Keratinocyte (primary cell): Measurements from ENCODE around the gene PRPF40B.

Experiments
- CTCF ChIP-seq, 3 experiments: IDR thresholded peaks in 1 of 3; conservative IDR thresholded peaks in 1 of 3; optimal IDR thresholded peaks in 1 of 3; 2 replicates in 2 of 3; 3 replicates in 1 of 3; pipeline versions ENCODE3 to v1.5.1; 2011; ENCODE audit warnings: low read length in 3 of 3, mild to moderate bottlenecking in 3 of 3, moderate library complexity in 2 of 3, control low read depth in 1 of 3, inconsistent platforms in 1 of 3; ENCODE audit not compliant: insufficient read depth in 2 of 3; ENCODE audit errors: extremely low read depth in 1 of 3
- EZH2 ChIP-seq: IDR thresholded peaks from one replicate; pipeline ENCODE4 v1.6.1; 2012; ENCODE audit warnings: inconsistent platforms, mild to moderate bottlenecking, low read length, moderate library complexity

GRCh38 chr12:49622501-49623141, 740 bp upstream of the PRPF40B start:
- TF ChIP-seq EZH2 (no peak), CTCF (optimal IDR thresholded peaks at IDR 0.05 in 1 of 3, IDR thresholded peaks at IDR 0.05 in 1 of 3, conservative IDR thresholded peaks at IDR 0.05 in 1 of 3; ENCODE audit: extremely low read depth in 1 of 3, insufficient read depth in 2 of 3, low read length in 3 of 3) (no peak)
